OCI-LY1 (cell line): ENCODE data around the gene WDHD1.
"Not testable (repeated sequence)": the region's sequence is repeated elsewhere in the genome, so short reads cannot be mapped to it uniquely, and the experiment has no call there.

Experiments
- EZH2 ChIP-seq: fragments of 200-600 bp; sonication (generic), shearing (Covaris generic); IDR thresholded peaks from 2 replicates; pipeline ENCODE4 v1.8.0; 2017; ENCODE audit warnings: borderline replicate concordance, mixed run types, mild to moderate bottlenecking, antibody characterized with exemption, low read length, moderate library complexity, mixed read lengths
- TF ChIP-seq, protein P1 (sequence below): fragments of 200-600 bp; sonication (generic), shearing (Covaris generic); IDR thresholded peaks from 2 replicates; pipeline ENCODE4 v1.5.1; 2017; ENCODE audit warnings: mild to moderate bottlenecking, antibody characterized with exemption, low read length, moderate library complexity, mixed read lengths

DNA sequence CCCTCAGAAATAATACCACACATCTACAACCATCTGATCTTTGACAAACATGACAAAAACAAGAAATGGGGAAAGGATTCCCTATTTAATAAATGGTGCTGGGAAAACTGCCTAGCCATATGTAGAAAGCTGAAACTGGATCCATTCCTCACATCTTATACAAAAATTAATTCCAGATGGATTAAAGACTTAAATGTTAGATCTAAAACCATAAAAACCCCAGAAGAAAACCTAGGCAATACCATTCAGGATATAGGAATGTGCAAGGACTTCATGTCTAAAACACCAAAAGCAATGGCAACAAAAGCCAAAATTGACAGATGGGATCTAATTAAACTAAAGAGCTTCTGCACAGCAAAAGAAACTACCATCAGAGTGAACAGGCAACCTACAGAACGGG, 74.1 kb downstream of the WDHD1 start:
- TF ChIP-seq, protein P1, sequence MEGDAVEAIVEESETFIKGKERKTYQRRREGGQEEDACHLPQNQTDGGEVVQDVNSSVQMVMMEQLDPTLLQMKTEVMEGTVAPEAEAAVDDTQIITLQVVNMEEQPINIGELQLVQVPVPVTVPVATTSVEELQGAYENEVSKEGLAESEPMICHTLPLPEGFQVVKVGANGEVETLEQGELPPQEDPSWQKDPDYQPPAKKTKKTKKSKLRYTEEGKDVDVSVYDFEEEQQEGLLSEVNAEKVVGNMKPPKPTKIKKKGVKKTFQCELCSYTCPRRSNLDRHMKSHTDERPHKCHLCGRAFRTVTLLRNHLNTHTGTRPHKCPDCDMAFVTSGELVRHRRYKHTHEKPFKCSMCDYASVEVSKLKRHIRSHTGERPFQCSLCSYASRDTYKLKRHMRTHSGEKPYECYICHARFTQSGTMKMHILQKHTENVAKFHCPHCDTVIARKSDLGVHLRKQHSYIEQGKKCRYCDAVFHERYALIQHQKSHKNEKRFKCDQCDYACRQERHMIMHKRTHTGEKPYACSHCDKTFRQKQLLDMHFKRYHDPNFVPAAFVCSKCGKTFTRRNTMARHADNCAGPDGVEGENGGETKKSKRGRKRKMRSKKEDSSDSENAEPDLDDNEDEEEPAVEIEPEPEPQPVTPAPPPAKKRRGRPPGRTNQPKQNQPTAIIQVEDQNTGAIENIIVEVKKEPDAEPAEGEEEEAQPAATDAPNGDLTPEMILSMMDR = not testable (repeated sequence)
- TF ChIP-seq EZH2 = not testable (repeated sequence)
